ENCODE data around the gene MYT1. TPM values are rescaled to one million over a fixed set of nuclear protein-coding genes. Genes with fewer than 3 reads are reported as not detected.
"Not testable (repeated sequence)": the region's sequence is repeated elsewhere in the genome, so short reads cannot be mapped to it uniquely, and the experiment has no call there.

The MYT1 gene
- total and polyA plus RNA-seq, 2 experiments from 2014 or later = 0.39 to 0.50 TPM

GRCh38 chr20:64119301-64119680 is 45.0 kb upstream of the MYT1 start:
- no peak overlapping the region for H3K4me3 ChIP-seq
- DNase-seq (ENCODE audit: low read depth in 1 of 2, low spot score in 1 of 2) = no peak
- TF ChIP-seq CTCF (IDR thresholded peaks at IDR 0.05; ENCODE audit: low read depth, low read length) = no peak

GRCh38 chr20:64119681-64120341 is 44.4 kb upstream of the MYT1 start:
- Histone ChIP-seq H3K27ac (no peak overlapping the region), H3K4me3 (no peak overlapping the region), H3K9me3 (ENCODE audit: low read depth) (no peaks in the 10 kb centered on the region), H3K36me3 (no peaks in the 10 kb centered on the region), H3K4me1 (ENCODE audit: low read depth) (no peaks in the 10 kb centered on the region), H3K27me3 (peaks cover 10% of the 10 kb centered on the region)
- no peak for DNase-seq (ENCODE audit: low read depth in 1 of 2, low spot score in 1 of 2)
- no peak for TF ChIP-seq CTCF (IDR thresholded peaks at IDR 0.05; ENCODE audit: low read depth, low read length)

More at GRCh38 chr20:64119301-64119680, 45.0 kb upstream of the MYT1 start:
- Histone ChIP-seq H3K36me3 (no peaks in the 10 kb centered on the region), H3K9me3 (ENCODE audit: low read depth) (no peaks in the 10 kb centered on the region), H3K27me3 (peaks cover 10% of the 10 kb centered on the region), H3K27ac (no peak overlapping the region), H3K4me1 (ENCODE audit: low read depth) (no peaks in the 10 kb centered on the region)

GRCh38 chr20:64121586-64121985 is 42.7 kb upstream of the MYT1 start:
- DNase-seq (ENCODE audit: low read depth in 1 of 2, low spot score in 1 of 2) = no peak
- no peak overlapping the region for H3K27ac ChIP-seq
- no peak overlapping the region for H3K4me3 ChIP-seq
- no peaks in the 10 kb centered on the region for H3K9me3 ChIP-seq (ENCODE audit: low read depth)
- no peak for TF ChIP-seq CTCF (IDR thresholded peaks at IDR 0.05; ENCODE audit: low read depth, low read length)
- H3K27me3 ChIP-seq = peaks cover 10% of the 10 kb centered on the region
- no peaks in the 10 kb centered on the region for H3K4me1 ChIP-seq (ENCODE audit: low read depth)
- no peaks in the 10 kb centered on the region for H3K36me3 ChIP-seq

GRCh38 chr20:64122927-64123326 is 41.3 kb upstream of the MYT1 start:
- H3K4me3 ChIP-seq; H3K9me3 ChIP-seq (ENCODE audit: low read depth); H3K4me1 ChIP-seq (ENCODE audit: low read depth); DNase-seq (ENCODE audit: low read depth in 1 of 2, low spot score in 1 of 2); H3K36me3 ChIP-seq; H3K27ac ChIP-seq: not testable (repeated sequence)
- H3K27me3 ChIP-seq = peaks cover 10% of the 10 kb centered on the region

GRCh38 chr20:64123517-64123916 is 40.7 kb upstream of the MYT1 start:
- H3K4me1 ChIP-seq (ENCODE audit: low read depth) = not testable (repeated sequence)

GRCh38 chr20:64129146-64129782 is 35.0 kb upstream of the MYT1 start:
- TF ChIP-seq CTCF (IDR thresholded peaks at IDR 0.05; ENCODE audit: low read depth, low read length) = no peak
- Histone ChIP-seq H3K4me1 (ENCODE audit: low read depth) (no peaks in the 10 kb centered on the region), H3K27ac (no peak overlapping the region), H3K4me3 (no peak overlapping the region), H3K9me3 (ENCODE audit: low read depth) (no peaks in the 10 kb centered on the region), H3K27me3 (no peaks in the 10 kb centered on the region), H3K36me3 (no peaks in the 10 kb centered on the region)
- DNase-seq (ENCODE audit: low read depth in 1 of 2, low spot score in 1 of 2) = no peak

More at GRCh38 chr20:64123517-64123916, 40.7 kb upstream of the MYT1 start:
- not testable (repeated sequence) for H3K9me3 ChIP-seq (ENCODE audit: low read depth); H3K36me3 ChIP-seq; DNase-seq (ENCODE audit: low read depth in 1 of 2, low spot score in 1 of 2); H3K4me3 ChIP-seq; H3K27ac ChIP-seq
- H3K27me3 ChIP-seq = peaks cover 10% of the 10 kb centered on the region
